HG03565 (cell line): ENCODE results near the gene ATG4C.
A peak's percentile ranks its signal among the peaks of the same experiment; 100 is the strongest.
"Not testable (repeated sequence)": the region's sequence is repeated elsewhere in the genome, so short reads cannot be mapped to it uniquely, and the experiment has no call there.

ENCODE experiments used
- ATAC-seq: cut with Tn5 transposase; IDR thresholded peaks from one replicate; pipeline ENCODE4 v1.9.1; 2021; ENCODE audit warnings: mild to moderate bottlenecking, moderate library complexity; ENCODE audit not compliant: unreplicated experiment

Gene ATG4C, protein sequence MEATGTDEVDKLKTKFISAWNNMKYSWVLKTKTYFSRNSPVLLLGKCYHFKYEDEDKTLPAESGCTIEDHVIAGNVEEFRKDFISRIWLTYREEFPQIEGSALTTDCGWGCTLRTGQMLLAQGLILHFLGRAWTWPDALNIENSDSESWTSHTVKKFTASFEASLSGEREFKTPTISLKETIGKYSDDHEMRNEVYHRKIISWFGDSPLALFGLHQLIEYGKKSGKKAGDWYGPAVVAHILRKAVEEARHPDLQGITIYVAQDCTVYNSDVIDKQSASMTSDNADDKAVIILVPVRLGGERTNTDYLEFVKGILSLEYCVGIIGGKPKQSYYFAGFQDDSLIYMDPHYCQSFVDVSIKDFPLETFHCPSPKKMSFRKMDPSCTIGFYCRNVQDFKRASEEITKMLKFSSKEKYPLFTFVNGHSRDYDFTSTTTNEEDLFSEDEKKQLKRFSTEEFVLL

GRCh38 chr1:62783736-62784508 is at the start of gene ATG4C:
ATG4C (plus strand) TSS chr1:62784132; CDS start chr1:62803787, 19,655 bp downstream.
- peak; percentile 92 for ATAC-seq

- no peak for ATAC-seq
Observed at GRCh38 chr1:62735491-62736171, 48.3 kb upstream of the ATG4C start.

- ATAC-seq = not testable (repeated sequence)
Observed at GRCh38 chr1:62740701-62741100, 43.2 kb upstream of the ATG4C start.

DNA sequence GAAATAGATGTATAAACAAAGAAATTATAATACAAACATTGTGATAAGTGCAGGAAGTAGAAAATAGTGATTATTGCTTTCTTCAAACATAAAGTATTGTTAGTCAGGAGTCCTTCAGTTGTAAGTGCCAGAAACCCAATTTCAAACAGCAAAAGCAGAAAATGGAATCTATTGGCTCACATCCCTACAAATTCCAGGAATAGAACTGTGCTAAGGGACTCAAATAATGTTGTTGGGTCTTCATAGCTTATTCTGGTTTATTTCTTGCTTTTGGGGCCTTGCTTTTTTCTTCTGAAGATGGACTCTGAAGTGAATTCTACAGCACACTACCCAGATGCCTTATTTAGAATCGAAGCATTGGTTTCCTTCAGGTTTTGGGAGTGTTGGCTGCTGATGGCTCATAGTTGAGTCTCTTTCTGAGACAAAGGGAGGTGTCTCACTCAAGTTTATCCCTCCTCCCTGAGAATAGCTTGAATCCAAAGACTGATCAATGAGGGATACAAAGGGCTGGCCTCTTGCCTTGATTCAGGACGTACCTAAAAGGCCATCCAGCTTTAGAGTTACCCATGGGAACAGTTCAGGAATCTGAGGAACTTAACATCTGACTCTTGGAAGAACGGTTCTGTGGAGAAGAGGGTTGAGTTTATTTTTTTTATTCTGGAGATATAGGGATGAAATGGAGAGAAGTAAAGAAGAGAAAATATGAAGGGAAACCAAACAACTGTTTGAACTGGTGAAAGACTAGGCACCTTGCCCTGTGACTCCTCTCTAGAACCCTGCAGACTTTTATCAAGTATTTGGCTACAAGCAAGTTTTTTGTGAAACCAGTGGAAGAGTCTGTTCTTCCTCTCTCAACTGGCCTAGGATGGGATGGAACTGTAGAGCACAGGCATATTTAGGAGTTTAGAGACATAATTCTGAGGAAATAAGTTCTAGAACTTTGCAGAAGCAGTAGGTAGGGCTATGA is 39.0 kb upstream of the ATG4C start:
- no peak for ATAC-seq

DNA sequence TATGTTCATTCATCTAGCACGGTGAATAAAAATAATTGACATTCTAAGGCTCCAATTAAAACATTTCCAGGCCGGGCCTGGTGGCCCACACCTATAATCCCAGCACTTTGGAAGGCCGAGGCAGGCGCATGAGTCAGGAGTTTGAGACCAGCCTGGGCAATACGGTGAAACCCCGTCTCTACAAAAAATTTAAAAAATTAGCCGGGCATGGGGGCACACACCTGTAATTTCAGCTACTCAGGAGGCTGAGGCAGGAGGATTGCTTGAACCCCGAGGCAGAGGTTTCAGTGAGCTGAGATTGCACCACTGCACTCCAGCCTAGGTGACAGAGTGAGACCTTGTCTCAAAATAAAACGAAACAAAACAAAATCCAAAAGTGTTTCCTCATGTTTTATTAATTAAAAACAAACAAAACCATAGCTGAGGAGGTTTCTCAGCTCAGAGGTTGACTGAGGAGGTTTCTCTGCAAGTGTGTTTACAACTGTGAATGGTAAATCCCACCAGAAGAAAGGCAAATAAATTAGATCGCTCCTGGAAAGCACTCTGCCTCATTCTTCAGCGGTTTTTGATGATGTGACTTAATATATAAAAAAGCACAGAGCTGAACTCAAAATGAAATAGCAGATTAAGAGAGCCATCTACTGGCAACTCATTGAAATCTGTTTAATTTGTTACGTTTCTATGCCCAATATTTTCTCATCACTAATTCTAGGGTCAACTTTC is 37.7 kb upstream of the ATG4C start:
- ATAC-seq = no peak

- no peak for ATAC-seq
Observed at GRCh38 chr1:62746809-62747138, 37.2 kb upstream of the ATG4C start.

GRCh38 chr1:62753031-62753965 is 30.6 kb upstream of the ATG4C start:
- ATAC-seq = no peak

DNA sequence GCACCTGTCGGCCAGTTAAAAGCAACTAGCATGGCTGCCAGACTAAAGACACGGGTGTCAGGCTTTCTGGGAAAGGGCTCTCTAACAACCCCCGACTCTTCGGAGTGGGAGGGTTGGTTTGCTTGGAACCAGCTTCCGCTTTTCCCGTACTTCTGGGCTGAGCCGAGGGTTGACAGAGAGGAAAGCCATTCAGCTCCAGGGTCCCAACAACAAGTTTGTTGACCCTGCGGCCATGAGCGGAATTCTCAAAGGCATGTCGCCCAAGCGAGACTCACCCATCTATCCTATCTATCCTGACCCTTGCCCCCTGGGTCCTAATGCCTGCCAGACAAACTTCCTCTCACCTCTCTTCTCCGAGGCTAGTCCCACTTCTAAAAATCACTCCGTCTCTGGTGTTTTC is 29.0 kb upstream of the ATG4C start:
- not testable (repeated sequence) for ATAC-seq

- not testable (repeated sequence) for ATAC-seq
Observed at GRCh38 chr1:62756255-62756884, 27.6 kb upstream of the ATG4C start.

DNA sequence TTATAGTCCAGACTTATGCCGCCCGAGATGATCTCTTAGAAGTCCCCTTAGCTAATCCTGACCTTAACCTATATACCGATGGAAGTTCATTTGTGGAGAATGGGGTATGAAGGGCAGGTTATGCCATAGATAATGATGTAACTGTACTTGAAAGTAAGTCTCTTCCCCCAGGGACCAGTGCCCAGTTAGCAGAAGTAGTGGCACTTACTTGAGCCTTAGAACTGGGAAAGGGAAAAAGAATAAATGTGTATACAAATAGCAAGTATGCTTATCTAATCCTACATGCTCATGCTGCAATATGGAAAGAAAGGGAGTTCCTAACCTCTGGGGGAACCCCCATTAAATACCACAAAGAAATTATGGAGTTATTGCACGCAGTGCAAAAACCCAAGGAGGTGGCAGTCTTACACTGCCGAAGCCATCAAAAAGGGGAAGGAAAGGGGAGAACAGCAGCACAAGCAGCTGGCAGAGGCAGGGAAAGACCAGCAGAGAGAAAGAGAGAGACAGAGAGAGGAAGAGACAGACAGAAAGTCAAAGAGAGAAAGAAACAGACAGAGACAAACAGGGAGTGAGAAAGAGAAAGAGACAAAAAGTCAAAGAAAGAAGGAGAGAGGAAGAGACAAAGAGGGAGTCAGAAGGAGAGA is 24.6 kb upstream of the ATG4C start:
- ATAC-seq = not testable (repeated sequence)

GRCh38 chr1:62760021-62760782 is 23.7 kb upstream of the ATG4C start:
- not testable (repeated sequence) for ATAC-seq

- ATAC-seq = not testable (repeated sequence)
Observed at GRCh38 chr1:62761223-62761870, 22.6 kb upstream of the ATG4C start.

- ATAC-seq = not testable (repeated sequence)
Observed at GRCh38 chr1:62762027-62762426, 21.9 kb upstream of the ATG4C start.

GRCh38 chr1:62765981-62766380 is 18.0 kb upstream of the ATG4C start:
- ATAC-seq = no peak

- not testable (repeated sequence) for ATAC-seq
Observed at GRCh38 chr1:62768551-62768950, 15.4 kb upstream of the ATG4C start.

- no peak for ATAC-seq
Observed at GRCh38 chr1:62772607-62773295, 11.2 kb upstream of the ATG4C start.
